HepG2 (cell line): ENCODE results near the gene CDH23.

Experiments
- PCBP1 ChIP-seq: fragments of 200-400 bp; formaldehyde crosslinking; IDR thresholded peaks from 2 replicates; pipeline ENCODE4 v1.6.1; 2017; ENCODE audit warnings: mild to moderate bottlenecking, low read depth, low read length, borderline replicate concordance
- POLR2A ChIP-seq, 2 experiments: IDR thresholded peaks; 2 replicates each; pipeline ENCODE4 v1.6.1; 2011; ENCODE audit warnings: low read depth in 2 of 2, low read length in 2 of 2, mild to moderate bottlenecking in 1 of 2, moderate library complexity in 1 of 2; ENCODE audit not compliant: insufficient read depth in 1 of 2
- ZBTB7B ChIP-seq: sonication (generic); formaldehyde crosslinking; IDR thresholded peaks from 2 replicates; pipeline ENCODE4 v1.4.0; 2020; ENCODE audit warnings: missing genetic modification reagents
- TF ChIP-seq, protein P1 (sequence below): sonication (generic); formaldehyde crosslinking; IDR thresholded peaks from 2 replicates; pipeline ENCODE4 v1.5.0; 2020; ENCODE audit warnings: mild to moderate bottlenecking, missing genetic modification reagents, moderate library complexity

GRCh38 chr10:71614946-71615345 lies 218.2 kb downstream of the CDH23 start:
- TF ChIP-seq ZBTB7B (CRISPR knock-in tag) (no peak), PCBP1 (no peak), POLR2A (IDR thresholded peaks at IDR 0.05; ENCODE audit: insufficient read depth in 1 of 2, low read depth in 2 of 2, low read length in 2 of 2) (no peak)
- TF ChIP-seq, protein P1, sequence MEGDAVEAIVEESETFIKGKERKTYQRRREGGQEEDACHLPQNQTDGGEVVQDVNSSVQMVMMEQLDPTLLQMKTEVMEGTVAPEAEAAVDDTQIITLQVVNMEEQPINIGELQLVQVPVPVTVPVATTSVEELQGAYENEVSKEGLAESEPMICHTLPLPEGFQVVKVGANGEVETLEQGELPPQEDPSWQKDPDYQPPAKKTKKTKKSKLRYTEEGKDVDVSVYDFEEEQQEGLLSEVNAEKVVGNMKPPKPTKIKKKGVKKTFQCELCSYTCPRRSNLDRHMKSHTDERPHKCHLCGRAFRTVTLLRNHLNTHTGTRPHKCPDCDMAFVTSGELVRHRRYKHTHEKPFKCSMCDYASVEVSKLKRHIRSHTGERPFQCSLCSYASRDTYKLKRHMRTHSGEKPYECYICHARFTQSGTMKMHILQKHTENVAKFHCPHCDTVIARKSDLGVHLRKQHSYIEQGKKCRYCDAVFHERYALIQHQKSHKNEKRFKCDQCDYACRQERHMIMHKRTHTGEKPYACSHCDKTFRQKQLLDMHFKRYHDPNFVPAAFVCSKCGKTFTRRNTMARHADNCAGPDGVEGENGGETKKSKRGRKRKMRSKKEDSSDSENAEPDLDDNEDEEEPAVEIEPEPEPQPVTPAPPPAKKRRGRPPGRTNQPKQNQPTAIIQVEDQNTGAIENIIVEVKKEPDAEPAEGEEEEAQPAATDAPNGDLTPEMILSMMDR (CRISPR knock-in tag): no peak
